Measurements from ENCODE around the gene FRMD1. TPM values are rescaled to one million over a fixed set of nuclear protein-coding genes. Genes with fewer than 3 reads are reported as not detected.

The FRMD1 gene
- total RNA-seq, 6 donors from 2014 or later: not detected

DNA sequence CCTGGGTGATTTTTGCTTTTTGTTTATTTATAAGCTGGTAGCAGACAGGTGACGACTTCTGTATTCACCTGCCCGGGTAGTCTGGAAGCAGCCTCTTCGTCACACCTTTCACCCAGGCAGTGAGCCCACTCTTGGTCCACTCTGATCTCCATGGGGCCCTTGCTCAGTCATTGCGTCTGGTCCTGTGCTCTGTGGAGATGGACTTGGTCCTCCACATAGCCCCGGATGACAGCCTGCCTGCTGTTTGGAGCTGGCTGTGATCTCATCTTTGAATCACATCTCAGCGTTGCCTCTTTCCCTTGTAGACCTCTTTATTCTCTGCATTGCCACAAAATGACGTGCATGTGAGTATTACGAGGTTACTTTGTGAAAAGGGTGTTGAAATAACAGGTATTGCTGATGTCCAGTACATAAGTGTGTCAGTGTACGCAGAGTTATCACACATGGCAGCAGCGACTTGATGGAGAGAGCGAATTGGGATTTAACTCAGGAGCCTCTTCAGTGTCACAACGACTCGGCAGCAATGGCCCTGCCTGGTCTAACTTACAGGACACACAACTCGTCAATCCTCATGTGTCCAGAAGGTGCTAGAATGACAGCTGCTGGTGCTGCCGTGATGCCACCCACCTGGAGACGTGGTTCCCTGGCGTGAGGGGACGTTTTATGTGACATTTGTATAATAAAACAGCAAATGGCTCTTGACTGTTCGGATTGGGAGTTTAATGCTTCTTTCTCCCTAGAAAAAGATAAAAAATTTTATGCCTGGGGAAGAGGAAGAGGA is 24.2 kb upstream of the FRMD1 start:
- no peak for DNase-seq
- Histone ChIP-seq H3K36me3 (no peaks in the 10 kb centered on the region), H3K9me3 (no peaks in the 10 kb centered on the region), H3K4me1 (peaks cover 4 to 15% (median 8%) of the 10 kb centered on the region in 4 donors), H3K27me3 (peaks cover 0 to 21% (median 12%) of the 10 kb centered on the region in 4 donors), H3K27ac (no peak overlapping the region), H3K4me3 (no peak overlapping the region)
- no peak for TF ChIP-seq POLR2A (IDR thresholded peaks at IDR 0.05)
- no peak for TF ChIP-seq POLR2AphosphoS5 (IDR thresholded peaks at IDR 0.05)
- no peak for TF ChIP-seq EP300 (IDR thresholded peaks at IDR 0.05)
- TF ChIP-seq CTCF (IDR thresholded peaks at IDR 0.05): no peak
- WGBS, 2 donors: 67 to 76% methylated on average over 19 of the region's 19 CpGs
- ATAC-seq (ENCODE audit: low FRiP score in 2 of 2): no peak

DNA sequence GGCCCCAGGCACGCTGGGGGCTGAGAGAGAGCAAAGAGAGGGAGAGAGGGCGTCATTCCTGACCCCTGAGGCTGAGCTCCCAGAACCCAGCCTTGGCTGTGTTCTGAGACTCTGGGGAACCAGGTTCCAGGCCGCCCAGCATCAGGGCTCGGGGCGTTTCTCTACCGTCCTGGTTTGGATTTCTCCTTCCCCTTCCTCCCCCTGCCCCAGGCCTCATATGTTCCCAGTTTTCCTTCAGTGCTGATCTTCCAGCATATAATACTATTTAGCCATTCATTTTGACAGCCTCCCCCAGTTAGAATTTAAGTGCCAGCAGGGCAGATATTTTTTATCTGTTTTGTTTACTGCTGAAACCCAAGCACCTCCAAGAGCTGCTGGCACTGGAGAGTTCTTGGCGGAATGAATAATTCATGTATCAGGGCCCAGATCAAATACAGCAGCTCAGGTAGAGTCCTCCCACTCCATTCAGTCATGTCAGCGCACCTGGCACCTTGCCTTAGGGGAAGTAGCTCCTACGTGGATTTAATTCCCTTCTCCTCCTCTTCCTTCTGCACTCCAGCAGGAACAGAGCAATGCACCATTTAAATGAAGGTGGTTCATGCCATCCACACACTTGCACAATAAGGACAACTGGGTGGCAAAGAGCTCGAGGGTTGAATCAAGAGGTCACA is 23.4 kb upstream of the FRMD1 start:
- H3K9me3 ChIP-seq: no peaks in the 10 kb centered on the region
- DNase-seq: no peak
- TF ChIP-seq EP300 (IDR thresholded peaks at IDR 0.05) (no peak), POLR2AphosphoS5 (IDR thresholded peaks at IDR 0.05) (no peak), CTCF (IDR thresholded peaks at IDR 0.05) (no peak)
- WGBS, 2 donors: 52 to 66% methylated on average over 10 of the region's 10 CpGs
- H3K4me1 ChIP-seq: peaks cover 4 to 15% (median 8%) of the 10 kb centered on the region in 4 donors
- no peak for ATAC-seq (ENCODE audit: low FRiP score in 2 of 2)
- no peak overlapping the region for H3K27ac ChIP-seq
- H3K36me3 ChIP-seq: no peaks in the 10 kb centered on the region
- no peak overlapping the region for H3K4me3 ChIP-seq
- H3K27me3 ChIP-seq: peaks cover 0 to 21% (median 12%) of the 10 kb centered on the region in 4 donors

DNA sequence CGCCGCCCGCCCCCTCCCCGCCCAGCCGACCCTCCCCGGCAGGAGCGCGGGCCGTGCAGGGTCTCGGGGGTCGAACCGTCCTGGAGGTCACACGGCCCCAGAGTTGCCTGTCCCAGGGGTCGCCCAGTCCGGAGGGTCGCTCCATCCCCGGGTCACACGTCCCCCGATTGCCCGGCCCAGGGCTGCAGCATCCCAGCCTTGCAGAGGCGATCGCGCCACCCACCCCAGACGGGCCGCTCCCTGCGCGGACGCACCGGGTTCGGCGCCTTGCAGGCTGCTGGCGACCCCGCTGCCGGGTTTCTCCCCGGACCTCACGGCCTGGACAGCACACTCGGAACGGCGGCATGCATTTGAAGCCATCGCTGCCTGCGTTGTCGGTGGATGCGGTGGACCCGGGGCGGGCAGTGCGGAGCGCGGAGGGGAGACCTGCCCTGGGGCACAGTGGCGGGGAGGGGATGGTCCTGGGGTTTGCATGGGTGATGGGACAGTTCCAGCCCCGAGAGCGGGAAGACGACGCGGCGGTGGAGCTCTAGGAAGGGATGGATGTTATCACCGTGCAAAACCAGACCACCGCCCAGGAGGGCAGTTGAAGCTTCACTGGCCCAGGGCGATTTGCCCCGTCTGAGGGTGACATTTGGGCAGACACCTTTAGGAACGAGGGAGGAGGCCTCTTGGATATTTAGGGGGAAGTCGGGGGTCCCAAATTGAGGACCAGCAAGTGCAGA is 22.7 kb upstream of the FRMD1 start:
- 23 to 26% methylated on average over 3 to 41 of the region's 61 CpGs for WGBS, 2 donors
- Histone ChIP-seq H3K4me3 (no peak overlapping the region), H3K36me3 (no peaks in the 10 kb centered on the region), H3K27ac (no peak overlapping the region), H3K9me3 (no peaks in the 10 kb centered on the region), H3K27me3 (peaks cover 0 to 21% (median 12%) of the 10 kb centered on the region in 4 donors), H3K4me1 (peaks cover 4 to 15% (median 8%) of the 10 kb centered on the region in 4 donors)
- peak in 1 of 2 donors; percentile 80 for DNase-seq
- ATAC-seq (ENCODE audit: low FRiP score in 2 of 2): peak in 1 of 2 donors; percentile 13
- TF ChIP-seq CTCF (IDR thresholded peaks at IDR 0.05) (no peak), POLR2A (IDR thresholded peaks at IDR 0.05) (no peak), EP300 (IDR thresholded peaks at IDR 0.05) (no peak), POLR2AphosphoS5 (IDR thresholded peaks at IDR 0.05) (no peak)

DNA sequence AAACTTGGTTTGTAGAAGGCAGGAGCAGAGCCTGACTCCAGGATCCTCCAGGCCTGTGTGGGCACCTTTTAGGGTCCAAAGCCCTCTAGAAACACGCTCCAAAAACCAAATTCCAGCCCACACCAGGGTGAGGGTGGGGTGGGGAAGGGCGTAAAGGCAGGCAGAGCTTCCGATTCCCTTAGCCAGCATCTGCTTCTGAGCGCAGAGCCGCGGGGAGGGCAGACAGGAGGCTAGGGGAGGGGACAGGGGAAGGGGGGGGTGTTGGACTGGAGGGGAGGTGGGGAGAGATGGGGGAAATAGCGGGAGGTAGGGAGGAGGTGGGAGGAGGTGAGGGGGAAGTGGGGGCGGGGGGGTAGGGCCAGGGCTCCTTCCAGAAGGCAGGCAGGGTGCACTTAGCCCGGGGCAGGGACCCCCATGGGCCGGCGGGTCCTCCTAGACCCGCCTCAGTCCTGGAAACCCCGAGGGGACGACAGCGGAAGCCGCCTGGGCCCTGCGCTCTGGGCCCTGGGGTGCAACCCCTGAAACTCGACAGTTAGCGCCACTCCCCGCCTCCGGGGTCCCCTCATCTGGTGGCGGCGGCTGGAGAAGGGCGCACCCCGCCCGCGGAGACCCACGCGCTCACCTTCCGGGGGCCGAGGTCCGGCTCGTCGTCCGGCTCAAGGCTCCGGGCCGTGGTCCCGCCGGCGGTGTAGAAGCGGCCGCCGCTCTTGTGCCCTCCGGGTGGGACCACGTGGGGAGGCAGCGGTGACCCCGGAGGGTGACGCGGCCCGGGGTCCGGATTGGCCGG is 22.0 kb upstream of the FRMD1 start:
- no peak overlapping the region for H3K4me3 ChIP-seq
- peaks cover 0 to 21% (median 12%) of the 10 kb centered on the region in 4 donors for H3K27me3 ChIP-seq
- ATAC-seq (ENCODE audit: low FRiP score in 2 of 2): peak in 1 of 2 donors; percentile 11
- TF ChIP-seq EP300 (IDR thresholded peaks at IDR 0.05) (no peak), POLR2AphosphoS5 (IDR thresholded peaks at IDR 0.05) (no peak), CTCF (IDR thresholded peaks at IDR 0.05) (no peak), POLR2A (IDR thresholded peaks at IDR 0.05) (no peak)
- no peaks in the 10 kb centered on the region for H3K36me3 ChIP-seq
- no peak overlapping the region for H3K27ac ChIP-seq
- H3K9me3 ChIP-seq: no peaks in the 10 kb centered on the region
- peak in 1 of 2 donors; percentile 77 for DNase-seq
- H3K4me1 ChIP-seq: peaks cover 4 to 15% (median 8%) of the 10 kb centered on the region in 4 donors
- 17 to 30% methylated on average over 15 to 20 of the region's 52 CpGs for WGBS, 2 donors

All from upper lobe of left lung (tissue), 6 donors.